H9 (cell line): ENCODE results near the gene SLC46A2. TPM values are rescaled to one million over a fixed set of nuclear protein-coding genes. Genes with fewer than 3 reads are reported as not detected.

Source experiments
- DNase-seq: peaks from one replicate; pipeline ENCODE4 v3.0.0-alpha.2; 2017
- H2AFZ ChIP-seq: one replicate; pipeline ENCODE4 v1.6.1; 2013; ENCODE audit warnings: mild to moderate bottlenecking, low read length, control low read depth, moderate library complexity
- H2AK5ac ChIP-seq: 2 replicates; pipeline ENCODE4 v1.6.1; 2013; ENCODE audit warnings: low read length, control low read depth, mixed read lengths; ENCODE audit not compliant: insufficient read length
- H2BK120ac ChIP-seq: one replicate; pipeline ENCODE4 v1.6.1; 2013; ENCODE audit warnings: low read depth, mild to moderate bottlenecking, low read length, control low read depth, inconsistent platforms; ENCODE audit not compliant: poor library complexity, severe bottlenecking
- H2BK12ac ChIP-seq: 2 replicates; pipeline ENCODE4 v1.6.1; 2013; ENCODE audit warnings: low read length, control low read depth, mixed read lengths, low read depth; ENCODE audit not compliant: insufficient read length
- H2BK15ac ChIP-seq: 2 replicates; pipeline ENCODE4 v1.6.1; 2013; ENCODE audit warnings: low read depth, low read length, control low read depth
- H2BK20ac ChIP-seq: one replicate; pipeline ENCODE4 v1.6.1; 2013; ENCODE audit warnings: low read depth, mild to moderate bottlenecking, low read length, control low read depth, inconsistent platforms; ENCODE audit not compliant: poor library complexity, severe bottlenecking
- H2BK5ac ChIP-seq: 2 replicates; pipeline ENCODE4 v1.6.1; 2013; ENCODE audit warnings: low read length, control low read depth, mixed read lengths; ENCODE audit not compliant: insufficient read length
- H3K14ac ChIP-seq: 2 replicates; pipeline ENCODE4 v1.6.1; 2013; ENCODE audit warnings: low read length, control low read depth; ENCODE audit not compliant: insufficient read depth
- H3K18ac ChIP-seq: 2 replicates; pipeline ENCODE4 v1.6.1; 2013; ENCODE audit warnings: low read depth, mild to moderate bottlenecking, mixed read lengths, low read length, control low read depth; ENCODE audit not compliant: insufficient read length
- H3K23ac ChIP-seq: 2 replicates; pipeline ENCODE4 v1.6.1; 2013; ENCODE audit warnings: low read length, control low read depth, mixed read lengths, low read depth; ENCODE audit not compliant: insufficient read length
- H3K23me2 ChIP-seq: 2 replicates; pipeline ENCODE4 v1.6.1; 2013; ENCODE audit warnings: low read depth, mild to moderate bottlenecking, mixed read lengths, low read length, control low read depth; ENCODE audit not compliant: insufficient read length, poor library complexity, severe bottlenecking
- H3K27ac ChIP-seq: 2 replicates; pipeline ENCODE4 v1.5.1; 2013; ENCODE audit warnings: low read length, control low read depth, mixed read lengths, low read depth; ENCODE audit not compliant: insufficient read length
- H3K27me3 ChIP-seq: 2 replicates; pipeline ENCODE4 v1.6.1; 2013; ENCODE audit warnings: low read length, control low read depth, inconsistent platforms; ENCODE audit not compliant: insufficient read depth
- H3K4ac ChIP-seq: 2 replicates; pipeline ENCODE4 v1.6.1; 2013; ENCODE audit warnings: low read depth, mild to moderate bottlenecking, control low read depth, inconsistent platforms, low read length, moderate library complexity
- H3K4me1 ChIP-seq: 2 replicates; pipeline ENCODE4 v1.6.1; 2013; ENCODE audit warnings: low read length, control low read depth, inconsistent platforms; ENCODE audit not compliant: insufficient read depth
- H3K4me2 ChIP-seq: 2 replicates; pipeline ENCODE4 v1.6.1; 2013; ENCODE audit warnings: low read length, control low read depth, mixed read lengths; ENCODE audit not compliant: insufficient read length, insufficient read depth
- H3K56ac ChIP-seq: 2 replicates; pipeline ENCODE4 v1.6.1; 2013; ENCODE audit warnings: low read depth, mild to moderate bottlenecking, mixed read lengths, low read length, control low read depth; ENCODE audit not compliant: insufficient read length
- H3K79me1 ChIP-seq: 2 replicates; pipeline ENCODE4 v1.6.1; 2013; ENCODE audit warnings: low read depth, mild to moderate bottlenecking, moderate library complexity, low read length, control low read depth, inconsistent platforms; ENCODE audit not compliant: insufficient read depth, poor library complexity, severe bottlenecking
- H3K79me2 ChIP-seq: 2 replicates; pipeline ENCODE4 v1.6.1; 2013; ENCODE audit warnings: low read length, control low read depth, inconsistent platforms; ENCODE audit not compliant: insufficient read depth
- H3K9ac ChIP-seq: 2 replicates; pipeline ENCODE4 v1.6.1; 2013; ENCODE audit warnings: low read length, control low read depth, mixed read lengths; ENCODE audit not compliant: insufficient read length; ENCODE audit errors: extremely low read depth
- H3K9me3 ChIP-seq: one replicate; pipeline ENCODE4 v1.6.1; 2013; ENCODE audit warnings: low read depth, low read length, inconsistent platforms; ENCODE audit not compliant: control insufficient read depth
- H3T11ph ChIP-seq: one replicate; pipeline ENCODE4 v1.6.1; 2013; ENCODE audit warnings: mild to moderate bottlenecking, low read length, control low read depth, inconsistent platforms
- H4K20me1 ChIP-seq: one replicate; pipeline ENCODE4 v1.6.1; 2013; ENCODE audit not compliant: control insufficient read depth, insufficient read length, insufficient read depth
- H4K5ac ChIP-seq: 2 replicates; pipeline ENCODE4 v1.6.1; 2013; ENCODE audit warnings: low read depth, mild to moderate bottlenecking, mixed read lengths, low read length, control low read depth; ENCODE audit not compliant: insufficient read length
- H4K8ac ChIP-seq: replicated peaks from 2 replicates; pipeline ENCODE4 v1.6.1; 2013; ENCODE audit warnings: low read length, control low read depth, mixed read lengths, low read depth; ENCODE audit not compliant: insufficient read length
- H4K91ac ChIP-seq: 2 replicates; pipeline ENCODE4 v1.6.1; 2013; ENCODE audit warnings: low read depth, mild to moderate bottlenecking, moderate library complexity, mixed read lengths, low read length, control low read depth; ENCODE audit not compliant: insufficient read length
- H3K27ac Mint-ChIP-seq, 3 experiments: 2 replicates in 2 of 3; 3 replicates in 1 of 3; pipeline ENCODE4 v1.8.0; 2020 to 2021; ENCODE audit warnings: mixed read lengths in 3 of 3, mild to moderate bottlenecking in 1 of 3, moderate library complexity in 1 of 3
- H3K27me3 Mint-ChIP-seq: 2 replicates; pipeline ENCODE4 v1.8.0; 2021; ENCODE audit warnings: low read depth, mild to moderate bottlenecking, moderate library complexity, mixed read lengths
- H3K36me3 Mint-ChIP-seq, 3 experiments: 2 replicates in 2 of 3; 3 replicates in 1 of 3; pipeline ENCODE4 v1.8.0; 2020 to 2021; ENCODE audit warnings: low read depth in 3 of 3, mixed read lengths in 3 of 3; ENCODE audit not compliant: insufficient read depth in 1 of 3
- H3K4me1 Mint-ChIP-seq, 2 experiments: 2 replicates each; pipeline ENCODE4 v1.8.0; 2020; ENCODE audit warnings: mixed read lengths in 2 of 2
- H3K4me3 Mint-ChIP-seq, 2 experiments: 2 replicates in 1 of 2; 3 replicates in 1 of 2; pipeline ENCODE4 v1.8.0; 2020 to 2021; ENCODE audit warnings: mild to moderate bottlenecking in 2 of 2, mixed read lengths in 2 of 2, moderate library complexity in 1 of 2
- H3K9me3 Mint-ChIP-seq, 2 experiments: 2 replicates in 1 of 2; 3 replicates in 1 of 2; pipeline ENCODE4 v1.8.0; 2020; ENCODE audit warnings: mild to moderate bottlenecking in 2 of 2, mixed read lengths in 2 of 2, moderate library complexity in 1 of 2
- CTCF ChIP-seq: fragments of 200-600 bp; sonication (generic); conservative IDR thresholded peaks from 3 replicates; pipeline ENCODE4 v1.8.0; 2021; ENCODE audit warnings: antibody characterized with exemption, mild to moderate bottlenecking
- WGBS: extraction: QIAGEN DNeasy Blood & Tissue Kit; methylation state at CpG from one replicate; pipeline ENCODE4 v1.1.7; 2013; ENCODE audit warnings: missing lambda C conversion rate, low lambda C conversion rate, mixed read lengths; ENCODE audit not compliant: insufficient read length; ENCODE audit errors: extremely low coverage; 5-methylcytosine and 5-hydroxymethylcytosine counted together
- total RNA-seq: library from RNA; stranded (reverse); gene quantifications from 2 replicates; pipeline ENCODE4 v1.2.1, GENCODE V29; 2021

SLC46A2 gene
- total RNA-seq, 1 experiment from 2014 or later: not detected

GRCh38 chr9:112860451-112860850, 30.2 kb downstream of the SLC46A2 start:
- Histone ChIP-seq H3K14ac (no peak overlapping the region), H2BK12ac (no peak overlapping the region), H3T11ph (no peak overlapping the region), H3K23ac (no peak overlapping the region), H3K4me1 (no peaks in the 10 kb centered on the region), H4K91ac (no peak overlapping the region), H2BK20ac (no peak overlapping the region), H3K27ac (no peak overlapping the region), H2AK5ac (no peak overlapping the region), H3K9me3 (no peaks in the 10 kb centered on the region), H3K27me3 (no peaks in the 10 kb centered on the region), H3K56ac (no peak overlapping the region), H3K9ac (no peak overlapping the region), H3K18ac (no peak overlapping the region), H2BK5ac (no peak overlapping the region), H4K5ac (no peak overlapping the region), H3K79me1 (no peaks in the 10 kb centered on the region), H4K8ac (no peak overlapping the region), H2AFZ (no peak overlapping the region), H3K79me2 (no peaks in the 10 kb centered on the region), H2BK120ac (no peak overlapping the region), H3K23me2 (no peaks in the 10 kb centered on the region), H3K4ac (no peak overlapping the region), H4K20me1 (peaks cover 3% of the 10 kb centered on the region), H2BK15ac (no peak overlapping the region), H3K4me2 (no peak overlapping the region)
- H3K27me3 Mint-ChIP-seq: no peaks in the 10 kb centered on the region
- DNase-seq: no peak
- no peak overlapping the region for H3K4me3 Mint-ChIP-seq
- H3K27ac Mint-ChIP-seq: no peak overlapping the region
- no peaks in the 10 kb centered on the region for H3K9me3 Mint-ChIP-seq
- H3K36me3 Mint-ChIP-seq: peaks cover 0 to 9% (median 2%) of the 10 kb centered on the region in 3 experiments; a peak in 3 of 7 replicates
- H3K4me1 Mint-ChIP-seq: peaks cover 0 to 3% of the 10 kb centered on the region in 2 experiments; a peak in 2 of 4 replicates
- TF ChIP-seq CTCF: no peak
- no CpG with 5 or more reads among the region's 1 CpG for WGBS
